ENCODE results near the gene KMT2C.

KMT2C gene

GRCh38 chr7:152330827-152331226, 105.0 kb downstream of the KMT2C start:
- H3K36me3 ChIP-seq (ENCODE audit: low read length) = peaks cover 6% of the 10 kb centered on the region; the same call in 1 of the 2 replicates
- peaks cover 13% of the 10 kb centered on the region for H4K20me1 ChIP-seq (ENCODE audit: low read depth, low read length)
- no peaks in the 10 kb centered on the region for H3K27me3 ChIP-seq (ENCODE audit: low read length)
- TF ChIP-seq CTCF (IDR thresholded peaks at IDR 0.05; ENCODE audit: insufficient read depth, low read length, poor library complexity, severe bottlenecking) = no peak
- no peak for TF ChIP-seq EZH2phosphoT487 (conservative IDR thresholded peaks at IDR 0.05; ENCODE audit: low read length)
- 0 out of 2 replicates have a peak, but pooled peaks cover 3% of the 10 kb centered on the region for H3F3A ChIP-seq (ENCODE audit: insufficient read depth)
- no peak overlapping the region for H3K27ac ChIP-seq (ENCODE audit: low read depth, low read length)
- no peak overlapping the region for H3K9ac ChIP-seq (ENCODE audit: low read length)
- H3K9me2 ChIP-seq (replicated peaks; ENCODE audit: insufficient read depth, low read length) = no peaks in the 10 kb centered on the region
- no peak overlapping the region for H3K4me3 ChIP-seq (ENCODE audit: insufficient read depth, low read length, poor library complexity, severe bottlenecking)
- peaks cover 65% of the 10 kb centered on the region for H3K79me2 ChIP-seq (ENCODE audit: insufficient read depth, low read length)
- H2AFZ ChIP-seq (ENCODE audit: low read depth, low read length, severe bottlenecking) = no peak overlapping the region
- H3K4me2 ChIP-seq (ENCODE audit: low read depth, low read length, poor library complexity, severe bottlenecking) = no peak overlapping the region
- no peaks in the 10 kb centered on the region for H3K9me3 ChIP-seq (ENCODE audit: insufficient read depth, low read length)

- no peaks in the 10 kb centered on the region for H3K9me3 ChIP-seq (ENCODE audit: insufficient read depth, low read length)
- H3F3A ChIP-seq (ENCODE audit: insufficient read depth) = 0 out of 2 replicates have a peak, but pooled peaks cover 4% of the 10 kb centered on the region
- H3K79me2 ChIP-seq (ENCODE audit: insufficient read depth, low read length) = peaks cover 52% of the 10 kb centered on the region
- no peak overlapping the region for H3K9ac ChIP-seq (ENCODE audit: low read length)
- no peaks in the 10 kb centered on the region for H3K27me3 ChIP-seq (ENCODE audit: low read length)
- no peak overlapping the region for H3K4me3 ChIP-seq (ENCODE audit: insufficient read depth, low read length, poor library complexity, severe bottlenecking)
- H3K27ac ChIP-seq (ENCODE audit: low read depth, low read length) = no peak overlapping the region
- H2AFZ ChIP-seq (ENCODE audit: low read depth, low read length, severe bottlenecking) = no peak overlapping the region
- no peak overlapping the region for H3K4me2 ChIP-seq (ENCODE audit: low read depth, low read length, poor library complexity, severe bottlenecking)
- no peak for TF ChIP-seq EZH2phosphoT487 (conservative IDR thresholded peaks at IDR 0.05; ENCODE audit: low read length)
- no peak for TF ChIP-seq CTCF (IDR thresholded peaks at IDR 0.05; ENCODE audit: insufficient read depth, low read length, poor library complexity, severe bottlenecking)
- no peaks in the 10 kb centered on the region for H3K9me2 ChIP-seq (replicated peaks; ENCODE audit: insufficient read depth, low read length)
- H4K20me1 ChIP-seq (ENCODE audit: low read depth, low read length) = peaks cover under 1% of the 10 kb centered on the region; the same call in 1 of the 2 replicates
- peaks cover 12% of the 10 kb centered on the region; the same call in 1 of the 2 replicates for H3K36me3 ChIP-seq (ENCODE audit: low read length)
These were observed 106.3 kb downstream of the KMT2C start for GRCh38 chr7:152329469-152329868.

- Histone ChIP-seq H3K36me3 (ENCODE audit: low read length) (peaks cover 14% of the 10 kb centered on the region; the same call in 1 of the 2 replicates), H4K20me1 (ENCODE audit: low read depth, low read length) (no peaks in the 10 kb centered on the region; the same call in 1 of the 2 replicates), H3K79me2 (ENCODE audit: insufficient read depth, low read length) (peaks cover 47% of the 10 kb centered on the region), H3K4me2 (ENCODE audit: low read depth, low read length, poor library complexity, severe bottlenecking) (no peak overlapping the region), H2AFZ (ENCODE audit: low read depth, low read length, severe bottlenecking) (no peak overlapping the region), H3K9me2 (replicated peaks; ENCODE audit: insufficient read depth, low read length) (no peaks in the 10 kb centered on the region), H3K27ac (ENCODE audit: low read depth, low read length) (no peak overlapping the region), H3K9ac (ENCODE audit: low read length) (no peak overlapping the region), H3K4me3 (ENCODE audit: insufficient read depth, low read length, poor library complexity, severe bottlenecking) (no peak overlapping the region), H3K9me3 (ENCODE audit: insufficient read depth, low read length) (no peaks in the 10 kb centered on the region), H3F3A (ENCODE audit: insufficient read depth) (0 out of 2 replicates have a peak, but pooled peaks cover 4% of the 10 kb centered on the region), H3K27me3 (ENCODE audit: low read length) (no peaks in the 10 kb centered on the region)
- TF ChIP-seq EZH2phosphoT487 (conservative IDR thresholded peaks at IDR 0.05; ENCODE audit: low read length) (no peak), CTCF (IDR thresholded peaks at IDR 0.05; ENCODE audit: insufficient read depth, low read length, poor library complexity, severe bottlenecking) (no peak)
These were observed 107.6 kb downstream of the KMT2C start for GRCh38 chr7:152328234-152328633.
